Measurements from ENCODE around the gene FGD4. TPM values are rescaled to one million over a fixed set of nuclear protein-coding genes. Genes with fewer than 3 reads are reported as not detected.

Gene FGD4
- total RNA-seq, 3 donors from 2014 or later, result 50.5 to 57.8 (median 56.3) TPM

DNA sequence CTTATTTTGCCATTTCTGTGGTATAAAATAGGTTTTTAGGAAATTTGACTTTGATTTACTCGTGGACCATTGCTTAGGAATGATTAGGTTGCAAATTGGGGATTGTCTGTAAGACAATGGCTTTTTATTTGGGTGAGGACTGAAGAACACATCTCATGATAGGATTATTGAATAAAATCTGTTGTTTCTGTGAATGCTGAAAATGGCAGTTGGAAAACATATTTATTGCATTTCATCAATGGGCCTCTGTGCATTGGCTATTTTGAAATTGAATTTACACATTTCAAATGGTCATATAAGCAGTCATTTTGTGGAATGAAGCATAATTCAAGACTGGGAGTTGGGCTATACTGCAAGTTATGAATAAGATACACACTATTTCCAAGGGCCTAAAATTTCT lies 46.0 kb downstream of the FGD4 start:
- H3K27ac ChIP-seq, result no peak overlapping the region
- H3K4me3 ChIP-seq, result no peak overlapping the region
- H3K9me3 ChIP-seq, result no peaks in the 10 kb centered on the region
- intact Hi-C loops (cut with DNase I; ENCODE audit: low total_unique reads), result no loop called here
- TF ChIP-seq, protein P1, sequence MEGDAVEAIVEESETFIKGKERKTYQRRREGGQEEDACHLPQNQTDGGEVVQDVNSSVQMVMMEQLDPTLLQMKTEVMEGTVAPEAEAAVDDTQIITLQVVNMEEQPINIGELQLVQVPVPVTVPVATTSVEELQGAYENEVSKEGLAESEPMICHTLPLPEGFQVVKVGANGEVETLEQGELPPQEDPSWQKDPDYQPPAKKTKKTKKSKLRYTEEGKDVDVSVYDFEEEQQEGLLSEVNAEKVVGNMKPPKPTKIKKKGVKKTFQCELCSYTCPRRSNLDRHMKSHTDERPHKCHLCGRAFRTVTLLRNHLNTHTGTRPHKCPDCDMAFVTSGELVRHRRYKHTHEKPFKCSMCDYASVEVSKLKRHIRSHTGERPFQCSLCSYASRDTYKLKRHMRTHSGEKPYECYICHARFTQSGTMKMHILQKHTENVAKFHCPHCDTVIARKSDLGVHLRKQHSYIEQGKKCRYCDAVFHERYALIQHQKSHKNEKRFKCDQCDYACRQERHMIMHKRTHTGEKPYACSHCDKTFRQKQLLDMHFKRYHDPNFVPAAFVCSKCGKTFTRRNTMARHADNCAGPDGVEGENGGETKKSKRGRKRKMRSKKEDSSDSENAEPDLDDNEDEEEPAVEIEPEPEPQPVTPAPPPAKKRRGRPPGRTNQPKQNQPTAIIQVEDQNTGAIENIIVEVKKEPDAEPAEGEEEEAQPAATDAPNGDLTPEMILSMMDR (IDR thresholded peaks at IDR 0.05), result no peak
- TF ChIP-seq POLR2AphosphoS5 (IDR thresholded peaks at IDR 0.05) (no peak), POLR2A (IDR thresholded peaks at IDR 0.05) (no peak)
- H3K27me3 ChIP-seq, result no peaks in the 10 kb centered on the region
- no peaks in the 10 kb centered on the region for H3K4me1 ChIP-seq
- no peak for DNase-seq (ENCODE audit: low spot score in 2 of 2)
- H3K36me3 ChIP-seq, result no peaks in the 10 kb centered on the region

DNA sequence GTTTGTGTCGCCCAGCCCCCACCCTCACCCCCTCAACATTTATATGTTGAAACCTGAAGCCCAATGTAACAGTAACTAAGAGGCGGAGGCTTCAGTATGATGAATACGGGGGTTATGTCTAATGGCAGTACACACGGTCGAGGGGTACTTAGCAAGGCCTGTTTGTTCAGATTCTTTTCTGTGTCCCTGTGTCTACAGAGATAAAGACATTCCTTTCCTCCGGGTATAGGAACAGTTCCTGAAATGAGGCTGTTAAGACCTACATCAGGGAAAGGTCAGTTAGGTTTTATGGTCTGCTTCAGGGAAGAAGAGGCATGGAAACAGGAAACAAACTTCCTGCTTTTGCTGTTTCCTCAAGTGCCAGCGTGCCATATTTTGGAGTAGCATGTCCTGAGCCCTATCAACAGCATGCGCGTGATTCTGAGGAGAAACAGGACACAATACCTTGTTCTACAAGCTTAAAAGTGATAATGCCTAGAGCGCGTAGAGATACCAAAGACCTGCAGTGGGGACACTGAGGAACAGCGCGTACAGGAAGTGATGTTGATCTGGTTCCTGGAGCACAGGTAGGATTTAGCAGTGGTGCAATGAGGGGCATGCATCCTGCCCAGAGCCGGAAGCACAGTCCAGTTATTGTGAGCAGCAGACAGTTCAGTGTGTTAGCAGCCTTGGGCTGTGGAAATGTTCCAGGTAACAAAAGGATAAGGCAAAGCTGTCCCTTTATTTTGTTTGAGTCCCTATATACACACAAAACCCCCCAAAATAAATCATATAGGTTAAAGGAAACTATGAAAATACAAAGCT lies 47.2 kb downstream of the FGD4 start:
- no peak for DNase-seq (ENCODE audit: low spot score in 2 of 2)
- no peak overlapping the region for H3K27ac ChIP-seq
- no peaks in the 10 kb centered on the region for H3K36me3 ChIP-seq
- intact Hi-C loops (cut with DNase I; ENCODE audit: low total_unique reads), result no loop called here
- no peaks in the 10 kb centered on the region for H3K9me3 ChIP-seq
- no peak overlapping the region for H3K4me3 ChIP-seq
- no peaks in the 10 kb centered on the region for H3K4me1 ChIP-seq
- H3K27me3 ChIP-seq, result no peaks in the 10 kb centered on the region
- TF ChIP-seq POLR2AphosphoS5 (IDR thresholded peaks at IDR 0.05) (no peak), POLR2A (IDR thresholded peaks at IDR 0.05) (no peak)

DNA sequence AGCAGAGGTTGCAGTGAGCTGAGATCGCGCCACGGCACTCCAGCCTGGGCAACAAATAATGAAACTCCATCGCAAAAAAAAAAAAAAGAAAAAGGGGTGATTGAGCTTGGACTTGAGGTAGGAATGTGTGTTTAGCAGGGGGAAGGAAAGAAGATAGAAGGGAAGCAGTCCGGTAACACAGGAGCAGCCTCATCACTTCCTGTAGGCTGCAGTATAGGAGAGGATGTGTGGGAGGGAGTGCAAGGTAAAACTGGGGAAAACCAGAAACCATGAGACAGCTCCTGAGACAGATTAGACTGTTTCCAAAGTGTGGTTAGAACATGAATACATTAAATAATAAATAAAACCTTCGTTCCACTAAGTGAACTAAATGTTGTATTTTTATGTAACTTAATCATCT lies 49.2 kb downstream of the FGD4 start:
- intact Hi-C loops (cut with DNase I; ENCODE audit: low total_unique reads), result no loop called here
- Histone ChIP-seq H3K27ac (no peak overlapping the region), H3K27me3 (no peaks in the 10 kb centered on the region), H3K4me1 (no peaks in the 10 kb centered on the region), H3K36me3 (no peaks in the 10 kb centered on the region), H3K9me3 (no peaks in the 10 kb centered on the region), H3K4me3 (no peak overlapping the region)
- TF ChIP-seq POLR2A (IDR thresholded peaks at IDR 0.05) (no peak), POLR2AphosphoS5 (IDR thresholded peaks at IDR 0.05) (no peak)
- TF ChIP-seq, protein P1 (IDR thresholded peaks at IDR 0.05), result no peak
- DNase-seq (ENCODE audit: low spot score in 2 of 2), result no peak

DNA sequence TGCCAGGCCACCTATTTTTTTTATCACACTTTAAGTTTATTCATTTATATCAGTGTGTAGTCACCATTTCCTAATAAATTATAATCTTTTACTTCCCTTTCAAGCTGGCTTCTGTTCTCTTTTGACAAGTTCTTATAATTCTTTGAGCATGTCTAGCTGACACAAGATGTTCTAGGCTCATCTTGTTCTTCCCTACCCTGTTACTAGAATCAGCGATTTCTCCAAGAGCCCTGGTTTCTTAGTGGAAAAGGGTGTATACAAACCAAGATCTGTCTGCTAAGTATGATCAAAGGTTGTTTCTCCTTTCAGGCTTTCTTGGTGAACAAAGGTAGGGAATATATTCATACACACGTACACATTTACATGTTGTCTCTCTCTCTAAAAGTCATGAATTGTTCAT lies 51.0 kb downstream of the FGD4 start:
- H3K27me3 ChIP-seq, result no peaks in the 10 kb centered on the region
- TF ChIP-seq POLR2AphosphoS5 (IDR thresholded peaks at IDR 0.05), result no peak
- TF ChIP-seq, protein P1 (IDR thresholded peaks at IDR 0.05), result no peak
- no peak for TF ChIP-seq POLR2A (IDR thresholded peaks at IDR 0.05)
- DNase-seq (ENCODE audit: low spot score in 2 of 2), result no peak
- H3K9me3 ChIP-seq, result no peaks in the 10 kb centered on the region
- H3K4me3 ChIP-seq, result no peak overlapping the region
- H3K27ac ChIP-seq, result no peak overlapping the region
- no peaks in the 10 kb centered on the region for H3K4me1 ChIP-seq
- intact Hi-C loops (cut with DNase I; ENCODE audit: low total_unique reads), result no loop called here
- H3K36me3 ChIP-seq, result no peaks in the 10 kb centered on the region

DNA sequence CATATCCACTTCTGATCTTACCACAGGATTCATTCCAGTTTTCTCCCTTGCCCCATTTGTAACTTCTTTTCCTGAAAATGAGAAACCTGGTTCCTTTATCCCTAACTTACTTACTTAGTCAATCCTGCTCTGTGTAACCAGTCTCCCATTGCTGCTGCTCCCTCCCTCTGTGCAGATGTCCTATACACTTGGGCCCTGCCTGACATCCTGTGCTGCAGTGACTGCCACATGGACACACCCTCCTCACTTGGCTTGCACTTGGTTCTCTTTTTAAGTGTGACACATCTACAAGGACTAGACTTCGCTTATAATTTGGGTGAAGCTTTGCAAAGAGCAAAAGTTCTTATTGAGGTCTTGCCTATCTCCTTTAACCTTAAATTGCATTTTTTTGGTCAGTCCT lies 51.4 kb downstream of the FGD4 start:
- Histone ChIP-seq H3K36me3 (no peaks in the 10 kb centered on the region), H3K4me1 (no peaks in the 10 kb centered on the region), H3K4me3 (no peak overlapping the region), H3K9me3 (no peaks in the 10 kb centered on the region), H3K27me3 (no peaks in the 10 kb centered on the region), H3K27ac (no peak overlapping the region)
- TF ChIP-seq POLR2AphosphoS5 (IDR thresholded peaks at IDR 0.05) (no peak), POLR2A (IDR thresholded peaks at IDR 0.05) (no peak)
- TF ChIP-seq, protein P1 (IDR thresholded peaks at IDR 0.05), result no peak
- DNase-seq (ENCODE audit: low spot score in 2 of 2), result no peak
- intact Hi-C loops (cut with DNase I; ENCODE audit: low total_unique reads), result no loop called here
